Suppressor macrophage (primary cell): Measurements from ENCODE around the gene EFHC2.

ENCODE experiments used
- DNase-seq, 4 experiments: peaks; one replicate each; pipeline ENCODE4 v3.0.0-alpha.2; 2020 to 2022

EFHC2 gene

DNA sequence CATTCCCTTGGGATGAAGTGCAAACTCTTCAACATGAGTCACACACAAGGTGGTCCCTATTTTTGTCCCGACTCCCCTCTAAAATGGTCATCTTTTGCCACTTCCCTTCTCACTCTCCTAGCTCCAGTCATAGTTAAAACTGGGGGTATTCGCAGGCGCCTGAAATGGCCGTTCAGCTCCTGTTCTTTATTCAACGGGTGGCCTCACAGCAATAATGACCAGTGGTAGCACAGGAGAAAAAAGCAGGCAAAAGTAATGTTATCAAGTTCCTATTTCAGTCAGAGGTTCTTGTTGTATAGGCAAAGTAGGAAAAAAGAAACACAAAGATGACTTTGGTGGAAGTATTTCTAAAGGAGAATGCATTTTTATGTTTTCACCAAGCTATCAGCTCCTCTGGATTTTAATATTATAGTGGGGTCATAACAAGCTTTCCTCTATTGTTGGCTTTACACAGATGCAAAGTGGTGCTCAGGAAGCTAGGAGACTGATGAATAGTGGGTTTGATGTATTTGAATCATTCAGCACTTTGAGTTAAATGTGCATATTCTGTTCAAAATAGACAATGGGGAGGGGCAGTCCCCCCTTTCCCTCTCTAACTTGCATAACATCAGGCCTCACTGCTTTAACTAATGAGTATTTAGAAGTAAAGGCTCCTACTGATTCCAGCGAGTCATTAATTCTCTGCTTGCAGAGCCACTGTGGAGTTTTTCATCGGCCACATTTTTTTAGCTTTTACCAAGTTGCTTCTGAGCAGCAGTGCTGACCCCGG, 199.1 kb downstream of the EFHC2 start:
- DNase-seq = no peak

DNA sequence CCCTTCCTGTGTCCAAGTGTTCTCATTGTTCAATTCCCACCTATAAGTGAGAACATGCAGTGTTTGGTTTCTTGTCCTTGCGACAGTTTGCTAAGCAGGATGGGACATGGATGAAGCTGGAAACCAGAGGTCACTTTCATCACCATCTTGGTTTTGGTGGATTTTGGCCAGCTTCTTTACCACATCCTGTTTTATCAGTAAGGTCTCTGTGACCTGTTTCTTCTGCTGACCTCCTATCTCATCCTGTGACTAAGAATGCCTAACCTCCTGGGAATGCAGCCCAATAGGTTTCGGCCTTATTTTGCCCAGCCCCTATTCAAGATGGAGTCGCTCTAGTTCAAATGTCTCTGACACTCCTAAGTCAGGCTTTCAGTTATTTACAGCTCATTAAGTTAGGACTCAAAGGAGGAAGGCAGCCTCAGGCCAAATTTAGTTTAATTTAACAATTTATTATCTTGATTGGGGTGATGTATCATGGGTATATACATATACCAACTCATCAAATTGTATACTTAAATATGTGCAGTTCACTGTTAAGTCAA, 200.3 kb downstream of the EFHC2 start:
- no peak for DNase-seq

DNA sequence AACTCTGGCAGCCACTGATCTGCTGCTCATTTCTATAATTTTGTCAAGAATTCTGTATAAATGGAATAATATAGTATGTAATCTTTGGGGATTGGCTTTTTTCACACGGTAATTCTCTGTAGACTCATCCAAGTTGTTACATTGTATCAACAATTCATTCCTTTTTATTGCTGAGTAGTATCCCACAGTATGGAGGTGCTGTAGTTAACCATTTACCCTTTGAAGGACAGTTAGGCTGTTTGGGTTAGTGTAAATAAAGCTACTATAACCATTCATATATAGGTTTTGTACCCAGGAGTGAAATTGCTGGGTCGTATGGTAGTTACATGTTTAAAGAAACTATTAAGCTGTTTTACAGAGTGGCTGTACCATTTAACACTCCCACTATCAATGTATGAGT, 213.3 kb downstream of the EFHC2 start:
- no peak for DNase-seq

DNA sequence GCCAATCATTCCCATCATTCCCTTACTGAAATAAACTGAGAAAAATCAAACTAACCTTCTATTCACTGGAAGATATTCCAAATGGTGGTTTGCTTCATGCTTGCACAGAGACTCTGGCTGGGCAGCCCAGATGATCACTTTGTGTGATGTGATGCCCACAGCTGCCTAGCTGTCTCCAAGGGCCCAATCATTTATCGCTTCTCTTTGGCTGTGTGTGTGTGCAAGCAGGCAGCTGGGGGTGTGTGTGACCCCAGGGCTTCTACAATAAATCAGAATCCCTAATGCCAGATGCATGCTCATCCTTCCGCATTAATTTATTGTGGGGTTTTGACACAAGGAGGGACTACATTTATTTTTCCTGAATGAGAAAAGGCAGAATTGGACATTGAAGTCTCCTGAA, 230.1 kb downstream of the EFHC2 start:
- DNase-seq = no peak

DNA sequence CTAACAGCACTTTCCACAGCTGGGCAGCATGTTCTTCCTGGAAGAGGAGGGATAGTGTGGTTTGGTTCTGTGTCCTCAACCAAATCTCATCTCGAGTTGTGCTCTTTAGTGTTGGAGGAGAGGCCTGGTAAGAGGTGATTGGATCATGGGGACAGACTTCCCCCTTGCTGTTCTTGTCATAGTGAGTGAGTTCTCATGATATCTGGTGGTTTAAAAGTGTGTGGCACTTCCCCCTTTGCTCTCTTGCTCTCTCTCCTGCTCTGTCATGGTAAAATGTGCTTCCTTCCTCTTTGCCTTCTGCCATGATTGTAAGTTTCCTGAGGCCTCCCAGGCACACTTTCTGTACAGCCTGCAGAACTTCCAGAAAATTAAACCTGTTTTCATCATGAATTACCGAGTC, 236.6 kb downstream of the EFHC2 start:
- DNase-seq = peak in 2 of 4 experiments; percentile 20 to 34

DNA sequence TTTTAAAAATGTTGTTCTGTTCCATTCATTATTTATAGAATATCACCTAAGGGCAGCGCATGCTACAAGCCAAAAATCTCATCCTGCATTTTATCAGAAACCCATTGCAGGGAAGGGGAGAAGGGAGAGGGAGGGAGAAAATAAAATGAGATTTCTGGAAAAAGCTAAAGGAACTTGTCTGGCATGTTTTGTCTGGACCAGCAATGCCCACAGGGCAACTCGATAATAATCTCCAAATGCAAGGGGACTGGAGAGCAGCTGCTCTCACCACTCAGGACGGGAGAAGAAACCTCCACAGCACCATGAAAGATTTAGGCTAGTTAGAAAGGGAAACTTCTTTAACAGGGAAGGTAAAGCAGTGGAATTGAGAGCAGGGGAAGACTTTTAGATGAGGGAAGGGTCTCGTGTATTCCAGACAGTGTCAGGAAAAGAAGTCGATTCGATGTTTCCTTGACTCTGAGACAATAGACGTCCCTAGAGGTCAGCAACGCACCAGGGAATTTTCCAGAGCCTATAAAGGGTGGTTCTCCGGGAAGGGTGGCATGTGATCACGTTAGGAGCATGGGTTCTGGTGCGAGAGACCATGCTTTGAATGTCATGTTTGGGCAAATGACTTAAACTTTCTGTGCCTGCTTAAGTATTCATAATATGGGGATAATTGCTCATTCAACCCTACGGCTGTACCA, 238.1 kb downstream of the EFHC2 start:
- no peak for DNase-seq

DNA sequence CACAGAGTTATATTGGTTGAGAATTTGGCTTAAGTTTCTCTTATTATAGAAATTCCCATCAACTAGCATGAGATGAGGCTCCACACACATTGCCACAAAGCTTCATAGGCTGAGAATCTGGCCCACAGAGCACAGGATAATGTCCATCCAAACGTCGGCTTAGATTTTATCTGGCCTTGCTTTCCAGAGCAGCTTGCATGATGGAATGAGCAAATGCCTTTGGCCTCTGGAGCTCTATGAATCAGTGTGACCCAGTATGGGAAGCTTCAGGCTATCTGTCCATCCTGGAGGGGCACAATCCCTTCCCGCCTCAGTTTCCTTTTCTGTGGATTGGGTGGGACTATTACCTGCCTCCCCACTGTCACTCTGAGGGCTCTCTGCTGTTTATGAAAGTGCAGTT, 238.8 kb downstream of the EFHC2 start:
- DNase-seq = no peak

DNA sequence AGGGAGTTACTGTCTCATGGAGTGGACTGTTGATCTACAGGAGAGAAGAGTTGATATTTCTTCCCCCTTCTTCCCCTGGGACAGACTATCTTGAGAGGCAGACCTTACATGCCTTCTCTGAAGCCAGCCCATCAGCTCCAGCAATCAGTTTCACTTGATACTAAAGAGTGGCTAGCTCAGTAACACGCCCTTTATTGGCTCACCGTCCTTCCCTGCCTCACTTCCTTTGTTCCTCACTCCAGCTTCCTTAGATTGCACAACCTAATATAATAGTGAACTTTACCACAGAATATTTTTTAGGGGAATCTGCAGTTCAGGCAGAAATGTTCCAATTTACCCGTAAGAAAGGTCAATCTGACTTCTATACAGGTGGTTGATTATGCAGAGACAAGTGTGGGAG, 242.2 kb downstream of the EFHC2 start:
- peak; percentile 1 to 41 (median 27) for DNase-seq

DNA sequence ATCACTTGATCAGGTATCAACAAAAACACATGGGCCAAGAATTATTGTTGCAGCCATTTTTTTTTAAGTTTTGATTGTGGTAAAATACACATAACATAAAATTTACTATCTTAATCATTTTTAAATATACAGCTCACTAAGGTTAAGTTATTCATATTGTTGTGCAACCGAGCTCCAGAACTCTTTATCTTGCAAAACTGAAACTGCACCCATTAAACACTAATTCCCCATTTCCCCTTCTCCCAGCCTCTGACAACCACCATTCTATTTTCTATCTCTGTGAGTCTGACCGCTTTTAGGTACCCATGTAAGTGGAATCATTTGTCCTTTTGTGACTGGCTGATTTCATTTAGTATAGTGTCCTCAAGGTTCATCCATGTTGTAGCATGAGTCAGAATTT, 244.1 kb downstream of the EFHC2 start:
- DNase-seq = peak in 2 of 4 experiments; percentile 6 to 26
